Measurements from ENCODE around the gene TMEM128.
A peak's percentile ranks its signal among the peaks of the same experiment; 100 is the strongest.
"Not testable (repeated sequence)": the region's sequence is repeated elsewhere in the genome, so short reads cannot be mapped to it uniquely, and the experiment has no call there.

TMEM128 gene

GRCh38 chr4:4254666-4255065, 6.6 kb upstream of the TMEM128 start:
- H3K36me3 ChIP-seq (ENCODE audit: control insufficient read depth, low read length) = no peaks in the 10 kb centered on the region
- H3K4me2 ChIP-seq (ENCODE audit: low read length) = no peak overlapping the region
- H3F3A ChIP-seq (ENCODE audit: control insufficient read depth, insufficient read depth) = no peaks in the 10 kb centered on the region
- H3K4me3 ChIP-seq (ENCODE audit: low read length) = no peak overlapping the region
- no peak overlapping the region for H3K27ac ChIP-seq (ENCODE audit: low read depth, low read length)
- H3K9me2 ChIP-seq (replicated peaks; ENCODE audit: control insufficient read depth, low read length) = no peaks in the 10 kb centered on the region
- TF ChIP-seq EZH2phosphoT487 (IDR thresholded peaks at IDR 0.05; ENCODE audit: borderline replicate concordance, low read length) = no peak
- no peak for TF ChIP-seq CTCF (IDR thresholded peaks at IDR 0.05; ENCODE audit: low read depth, low read length, poor library complexity, severe bottlenecking)
- peaks cover 5% of the 10 kb centered on the region; the same call in 1 of the 2 replicates for H3K4me1 ChIP-seq (ENCODE audit: control insufficient read depth, low read length)
- peaks cover 11% of the 10 kb centered on the region; the same call in 1 of the 2 replicates for H3K27me3 ChIP-seq (ENCODE audit: control insufficient read depth, low read length)
- H3K9me3 ChIP-seq (ENCODE audit: control insufficient read depth, insufficient read depth, low read length) = no peaks in the 10 kb centered on the region
- no peaks in the 10 kb centered on the region for H4K20me1 ChIP-seq (ENCODE audit: control insufficient read depth, insufficient read depth, low read depth, low read length)
- no peaks in the 10 kb centered on the region for H3K79me2 ChIP-seq (ENCODE audit: control insufficient read depth, low read length)

- H3K27me3 ChIP-seq (ENCODE audit: control insufficient read depth, low read length) = peaks cover 11% of the 10 kb centered on the region; the same call in 1 of the 2 replicates
- TF ChIP-seq EZH2phosphoT487 (IDR thresholded peaks at IDR 0.05; ENCODE audit: borderline replicate concordance, low read length) = no peak
- no peak for TF ChIP-seq CTCF (IDR thresholded peaks at IDR 0.05; ENCODE audit: low read depth, low read length, poor library complexity, severe bottlenecking)
- H4K20me1 ChIP-seq (ENCODE audit: control insufficient read depth, insufficient read depth, low read depth, low read length) = no peaks in the 10 kb centered on the region
- H3K79me2 ChIP-seq (ENCODE audit: control insufficient read depth, low read length) = no peaks in the 10 kb centered on the region
- H3K4me3 ChIP-seq (ENCODE audit: low read length) = no peak overlapping the region
- no peaks in the 10 kb centered on the region for H3K9me2 ChIP-seq (replicated peaks; ENCODE audit: control insufficient read depth, low read length)
- no peaks in the 10 kb centered on the region for H3F3A ChIP-seq (ENCODE audit: control insufficient read depth, insufficient read depth)
- no peak overlapping the region for H3K27ac ChIP-seq (ENCODE audit: low read depth, low read length)
- no peaks in the 10 kb centered on the region for H3K9me3 ChIP-seq (ENCODE audit: control insufficient read depth, insufficient read depth, low read length)
- H3K36me3 ChIP-seq (ENCODE audit: control insufficient read depth, low read length) = no peaks in the 10 kb centered on the region
- H3K4me1 ChIP-seq (ENCODE audit: control insufficient read depth, low read length) = peaks cover 7% of the 10 kb centered on the region
- H3K4me2 ChIP-seq (ENCODE audit: low read length) = no peak overlapping the region
Measured at GRCh38 chr4:4254199-4254598, 6.2 kb upstream of the TMEM128 start.

GRCh38 chr4:4249866-4250265, 1.8 kb upstream of the TMEM128 start:
- 0 out of 2 replicates have a peak, but pooled peaks cover 4% of the 10 kb centered on the region for H3K27me3 ChIP-seq (ENCODE audit: control insufficient read depth, low read length)
- no peak overlapping the region for H3K4me3 ChIP-seq (ENCODE audit: low read length)
- no peaks in the 10 kb centered on the region for H3K9me2 ChIP-seq (replicated peaks; ENCODE audit: control insufficient read depth, low read length)
- TF ChIP-seq CTCF (IDR thresholded peaks at IDR 0.05; ENCODE audit: low read depth, low read length, poor library complexity, severe bottlenecking) = no peak
- no peak for TF ChIP-seq EZH2phosphoT487 (IDR thresholded peaks at IDR 0.05; ENCODE audit: borderline replicate concordance, low read length)
- no peak overlapping the region for H3K4me2 ChIP-seq (ENCODE audit: low read length)
- H3K79me2 ChIP-seq (ENCODE audit: control insufficient read depth, low read length) = peaks cover 28% of the 10 kb centered on the region
- no peak overlapping the region for H3K27ac ChIP-seq (ENCODE audit: low read depth, low read length)
- peaks cover 24% of the 10 kb centered on the region for H3K4me1 ChIP-seq (ENCODE audit: control insufficient read depth, low read length)
- no peaks in the 10 kb centered on the region for H3K9me3 ChIP-seq (ENCODE audit: control insufficient read depth, insufficient read depth, low read length)
- H3F3A ChIP-seq (ENCODE audit: control insufficient read depth, insufficient read depth) = no peaks in the 10 kb centered on the region
- peaks cover 21% of the 10 kb centered on the region for H3K36me3 ChIP-seq (ENCODE audit: control insufficient read depth, low read length)
- no peaks in the 10 kb centered on the region for H4K20me1 ChIP-seq (ENCODE audit: control insufficient read depth, insufficient read depth, low read depth, low read length)

- H3K9me3 ChIP-seq (ENCODE audit: control insufficient read depth, insufficient read depth, low read length); H4K20me1 ChIP-seq (ENCODE audit: control insufficient read depth, insufficient read depth, low read depth, low read length); H3F3A ChIP-seq (ENCODE audit: control insufficient read depth, insufficient read depth); H3K9me2 ChIP-seq (replicated peaks; ENCODE audit: control insufficient read depth, low read length); H3K27me3 ChIP-seq (ENCODE audit: control insufficient read depth, low read length); H3K27ac ChIP-seq (ENCODE audit: low read depth, low read length): not testable (repeated sequence)
- Histone ChIP-seq H3K79me2 (ENCODE audit: control insufficient read depth, low read length) (peaks cover 28% of the 10 kb centered on the region), H3K4me1 (ENCODE audit: control insufficient read depth, low read length) (peaks cover 24% of the 10 kb centered on the region), H3K36me3 (ENCODE audit: control insufficient read depth, low read length) (peaks cover 26% of the 10 kb centered on the region), H3K4me2 (ENCODE audit: low read length) (peak overlapping the region; percentile 91), H3K4me3 (ENCODE audit: low read length) (peak overlapping the region; percentile 99)
Measured at GRCh38 chr4:4249342-4249741, 1.3 kb upstream of the TMEM128 start.
